Fibroblast of skin of abdomen (primary cell): ENCODE measurements around the gene NLGN1.

Experiments used
- DNase-seq: peaks from one replicate; pipeline ENCODE4 v3.0.0-alpha.2; 2013

The NLGN1 gene

GRCh38 chr3:173644086-173645082, 246.8 kb downstream of the NLGN1 start:
- no peak for DNase-seq

- DNase-seq, result peak; percentile 8
Observed at GRCh38 chr3:173650596-173650995, 253.1 kb downstream of the NLGN1 start.

- DNase-seq, result no peak
Observed at GRCh38 chr3:173652093-173652492, 254.5 kb downstream of the NLGN1 start.

- DNase-seq, result peak; percentile 9
Observed at GRCh38 chr3:173653781-173654180, 256.2 kb downstream of the NLGN1 start.

GRCh38 chr3:173659972-173660371, 262.4 kb downstream of the NLGN1 start:
- no peak for DNase-seq

GRCh38 chr3:173660645-173661299, 263.2 kb downstream of the NLGN1 start:
- peak; percentile 64 for DNase-seq

- DNase-seq, result peak; percentile 20
Observed at GRCh38 chr3:173663696-173664111, 266.2 kb downstream of the NLGN1 start.

DNA sequence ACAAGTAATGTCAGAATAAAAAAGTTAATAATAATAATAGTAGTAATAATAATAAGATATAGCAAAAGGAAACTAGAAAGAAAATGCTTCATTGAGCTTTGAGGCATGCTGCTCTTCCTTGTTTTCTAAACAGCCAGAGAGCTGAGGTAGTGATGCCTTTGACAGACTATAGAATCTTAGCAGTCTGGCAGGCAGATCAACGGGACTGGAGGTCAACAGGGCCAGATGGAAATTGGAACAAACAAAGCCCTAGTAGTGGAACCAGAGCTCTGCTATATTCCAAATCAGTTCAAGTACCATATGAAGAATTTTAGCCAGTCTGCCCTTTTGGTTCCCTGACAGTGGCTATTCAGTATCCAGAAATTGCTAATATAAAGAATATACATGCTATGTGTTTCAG, 278.6 kb downstream of the NLGN1 start:
- no peak for DNase-seq

DNA sequence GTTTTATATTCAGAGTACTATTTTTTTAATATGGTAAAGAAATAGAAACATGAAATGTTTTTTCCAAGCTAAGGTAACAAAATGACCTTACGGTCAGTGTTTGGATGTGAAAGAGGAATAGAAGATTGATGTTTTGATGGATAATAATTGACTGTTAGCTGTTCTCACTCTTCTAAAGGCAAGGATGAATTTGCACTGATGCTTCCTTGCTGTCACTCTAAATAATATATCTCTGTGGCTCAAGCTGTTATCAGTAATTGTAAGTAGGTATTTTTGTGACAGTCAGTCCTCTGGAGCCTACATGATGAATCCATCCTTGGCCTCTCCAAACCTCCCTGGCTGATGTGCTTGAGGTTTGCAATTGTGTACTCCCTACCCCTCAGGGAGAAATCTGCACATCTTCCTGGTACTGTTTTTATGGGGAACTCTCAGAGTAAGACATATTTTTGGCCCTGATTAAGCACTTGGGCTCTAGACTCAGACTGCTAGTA, 283.7 kb downstream of the NLGN1 start:
- DNase-seq, result no peak

GRCh38 chr3:173685456-173685855, 287.9 kb downstream of the NLGN1 start:
- no peak for DNase-seq

DNA sequence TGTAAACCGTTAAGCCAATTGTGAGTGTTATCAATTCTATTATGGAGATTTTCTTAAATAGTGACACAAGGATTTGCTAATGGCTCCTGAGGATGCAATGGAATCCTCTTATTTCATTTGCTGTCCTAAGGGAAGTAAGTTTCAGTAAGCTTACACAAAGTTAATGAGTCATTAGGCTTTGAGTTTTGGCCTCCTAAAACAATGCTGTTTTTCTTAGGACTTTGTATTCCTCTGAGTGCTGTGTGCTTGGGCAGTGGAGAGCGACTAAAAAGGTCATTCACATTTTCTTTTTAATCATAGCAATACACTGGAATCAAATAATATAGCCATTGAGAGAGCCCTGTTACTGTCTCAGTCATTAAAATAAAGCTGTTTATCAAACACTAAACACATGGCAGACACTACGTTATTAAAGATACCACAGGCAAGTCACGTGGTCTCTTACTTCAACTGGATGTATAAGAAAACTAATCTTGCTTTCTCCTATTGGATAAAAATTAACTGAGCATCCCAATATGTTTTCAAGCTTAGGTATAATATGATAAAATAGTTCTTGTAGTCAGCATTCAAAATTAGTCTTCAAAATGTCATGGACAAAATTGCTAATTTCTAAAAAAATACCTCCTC, 290.8 kb downstream of the NLGN1 start:
- no peak for DNase-seq

DNA sequence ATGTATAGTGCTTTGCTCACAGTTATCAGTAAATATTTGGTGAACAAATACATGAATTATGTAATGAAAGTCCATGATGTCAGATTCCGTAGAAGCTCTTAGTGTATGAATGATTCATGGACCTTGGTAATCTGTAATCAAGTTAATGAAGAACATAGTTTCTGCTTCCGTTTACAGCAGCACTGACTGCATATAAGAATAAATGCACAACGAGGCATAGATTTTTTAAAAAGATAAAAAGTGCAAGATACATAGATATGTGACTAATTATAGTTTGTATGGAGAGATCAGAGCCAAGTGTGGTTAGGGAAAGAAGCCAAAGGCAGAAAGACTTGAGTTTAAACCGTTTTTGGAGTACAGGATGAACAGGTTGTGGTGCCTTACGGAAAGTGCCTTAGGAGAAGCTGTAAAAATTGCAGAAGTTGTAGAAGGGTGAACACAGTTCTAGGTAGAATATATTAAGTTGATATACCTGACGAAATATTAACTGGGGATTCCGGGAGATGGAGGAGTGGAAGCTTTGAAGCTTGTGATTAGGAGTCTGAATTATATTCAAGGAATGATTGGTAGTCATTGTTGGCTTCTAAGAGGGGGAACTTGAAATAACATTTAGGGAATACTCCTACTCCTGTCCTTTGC, 293.1 kb downstream of the NLGN1 start:
- peak; percentile 37 for DNase-seq

DNA sequence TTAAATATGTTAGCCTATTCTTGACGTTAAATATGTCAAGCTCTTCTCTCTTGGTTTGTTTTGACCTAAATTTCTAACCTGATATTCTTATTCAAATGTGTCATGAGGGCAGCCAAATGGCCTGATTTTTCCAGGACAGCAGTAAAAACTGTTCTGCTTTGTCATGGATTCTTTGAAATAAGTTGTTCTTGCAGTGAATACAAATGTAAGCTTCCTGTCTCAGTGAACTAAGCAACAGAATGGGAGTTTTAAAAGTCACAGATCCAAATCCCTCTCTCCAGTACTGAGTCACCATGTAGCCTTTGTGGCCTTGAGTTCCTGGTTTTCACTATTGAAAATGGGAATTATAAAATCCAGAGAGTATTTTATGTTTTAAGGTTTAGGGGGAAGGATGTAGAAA, 301.8 kb downstream of the NLGN1 start:
- no peak for DNase-seq

- no peak for DNase-seq
Observed at GRCh38 chr3:173700336-173700735, 302.8 kb downstream of the NLGN1 start.

DNA sequence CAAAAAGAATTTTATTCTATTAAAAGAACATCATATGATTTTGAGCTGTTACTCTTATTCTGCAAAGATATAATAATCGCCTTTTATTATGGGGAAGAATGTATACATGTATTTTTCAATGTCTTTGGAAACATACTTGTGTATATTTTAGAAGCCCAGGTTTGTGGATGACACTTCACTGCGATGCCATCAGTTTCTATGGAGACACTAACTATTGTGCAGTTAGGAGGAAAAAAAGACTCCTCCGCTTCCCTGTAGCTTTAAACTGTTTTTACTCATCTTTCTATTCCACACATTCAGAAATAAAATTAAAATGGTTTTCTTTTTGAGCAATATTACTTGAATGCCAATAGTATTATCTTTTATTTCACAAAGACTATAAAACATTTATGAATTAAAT, 305.0 kb downstream of the NLGN1 start:
- no peak for DNase-seq

DNA sequence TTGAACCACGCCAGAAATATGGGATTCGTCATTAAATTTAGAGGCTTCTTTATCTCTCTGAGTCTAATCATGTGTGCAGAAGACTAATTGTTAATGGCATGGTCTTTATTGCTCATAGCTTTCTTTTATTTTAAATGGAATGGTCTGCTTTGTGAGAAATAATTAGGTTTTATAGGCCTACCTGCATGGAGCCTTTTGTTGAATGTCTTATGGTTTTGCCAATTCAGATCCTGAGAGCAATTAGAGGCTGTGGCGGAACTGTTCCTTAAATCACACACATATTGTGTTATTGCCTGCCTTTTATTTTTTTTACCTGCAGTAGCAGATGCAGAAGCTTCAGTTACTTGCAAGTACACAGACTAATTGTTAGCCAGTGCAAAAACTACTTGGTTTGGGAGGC, 306.2 kb downstream of the NLGN1 start:
- DNase-seq, result no peak

DNA sequence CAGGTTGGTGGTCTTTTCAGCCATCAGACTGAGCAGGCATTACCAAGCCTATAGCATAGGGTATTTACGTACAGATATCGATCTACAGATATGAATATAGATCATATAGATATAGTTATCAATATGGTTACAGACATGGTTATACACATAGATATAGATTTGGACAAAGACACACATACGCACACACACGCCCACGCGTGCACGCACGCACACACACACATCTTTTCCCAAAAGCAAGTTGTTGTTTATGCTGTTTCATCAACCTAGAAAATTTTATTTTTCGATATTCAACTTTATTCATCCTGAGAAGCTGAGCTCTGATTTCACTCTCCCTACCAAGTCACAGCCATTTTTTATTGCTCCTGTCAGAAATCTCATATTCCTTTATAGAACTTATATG, 309.1 kb downstream of the NLGN1 start:
- no peak for DNase-seq

DNA sequence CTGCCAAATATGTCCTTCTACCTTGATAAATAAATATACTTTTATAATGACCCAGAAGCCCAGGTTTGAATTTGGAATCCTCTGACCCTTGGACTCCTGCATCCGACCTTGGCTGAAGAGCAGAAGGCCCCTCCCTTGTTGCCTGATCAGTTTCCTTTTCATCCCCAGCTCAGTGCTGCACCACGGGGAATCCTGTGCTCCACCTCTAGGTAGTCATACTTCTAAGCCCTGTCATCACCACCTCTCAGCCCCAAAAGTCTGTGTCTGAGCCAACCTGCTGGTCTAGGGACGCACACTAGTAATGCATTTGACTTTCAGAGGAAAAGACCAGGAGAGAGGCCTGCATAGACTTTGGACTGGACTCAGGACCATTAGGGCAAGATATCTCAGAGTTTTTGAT, 310.6 kb downstream of the NLGN1 start:
- no peak for DNase-seq

DNA sequence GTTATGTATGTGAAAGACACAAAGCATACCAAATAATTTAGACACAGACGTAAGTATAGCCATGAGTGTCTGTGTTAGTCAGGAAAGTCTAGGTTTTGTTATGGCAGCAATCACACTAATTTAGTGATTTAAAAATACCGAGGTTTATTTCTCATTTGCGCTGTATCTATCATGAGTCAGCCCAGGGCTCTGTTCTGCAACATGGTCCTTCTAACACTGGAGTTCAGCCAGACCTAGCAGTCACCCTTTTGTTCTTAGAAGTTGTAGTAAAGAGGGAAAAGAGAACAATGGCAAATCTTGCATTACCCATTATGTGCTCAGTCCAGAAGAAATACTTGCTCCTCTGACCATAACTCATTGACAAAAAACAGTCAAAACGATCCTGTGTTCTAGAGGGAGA, 311.5 kb downstream of the NLGN1 start:
- DNase-seq, result peak; percentile 36

GRCh38 chr3:173711619-173712018, 314.1 kb downstream of the NLGN1 start:
- no peak for DNase-seq

DNA sequence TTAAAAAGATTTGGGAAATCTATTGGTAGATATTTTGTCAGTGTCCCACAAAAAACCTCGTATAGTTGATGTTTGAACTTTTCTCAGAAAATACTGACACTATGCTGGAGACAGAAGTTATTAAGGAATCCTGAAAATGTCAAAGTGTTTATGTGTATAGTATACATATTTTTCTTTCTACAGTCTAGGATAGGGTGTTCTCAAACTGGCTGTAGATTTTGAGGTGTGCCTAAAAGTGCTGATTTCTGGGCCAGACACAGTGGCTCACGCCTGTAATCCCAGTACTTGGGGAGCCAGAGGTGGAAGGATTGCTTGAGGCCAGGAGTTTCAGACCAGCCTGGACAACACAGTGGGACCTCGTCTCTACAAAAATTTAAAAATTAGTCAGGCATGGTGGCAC, 322.0 kb downstream of the NLGN1 start:
- no peak for DNase-seq

DNA sequence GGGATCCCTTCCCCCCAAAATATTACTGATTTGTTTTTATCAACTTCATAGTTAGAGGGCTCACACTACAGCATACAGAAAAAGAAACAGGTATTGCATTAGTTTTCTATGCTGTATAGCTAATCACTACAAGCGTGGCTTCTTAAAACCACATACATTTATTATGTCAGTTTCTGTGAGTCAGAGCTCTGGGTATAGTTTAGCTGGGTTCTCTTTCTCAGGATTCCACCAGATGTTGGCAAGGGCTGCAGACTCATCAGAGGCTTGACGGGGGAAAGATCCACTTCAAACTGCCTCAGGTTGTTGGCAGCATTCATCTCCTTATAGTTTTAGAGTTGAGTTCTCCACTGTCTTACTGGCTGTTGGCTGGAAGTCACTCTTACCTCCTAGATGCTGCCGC, 328.0 kb downstream of the NLGN1 start:
- peak; percentile 64 for DNase-seq

DNA sequence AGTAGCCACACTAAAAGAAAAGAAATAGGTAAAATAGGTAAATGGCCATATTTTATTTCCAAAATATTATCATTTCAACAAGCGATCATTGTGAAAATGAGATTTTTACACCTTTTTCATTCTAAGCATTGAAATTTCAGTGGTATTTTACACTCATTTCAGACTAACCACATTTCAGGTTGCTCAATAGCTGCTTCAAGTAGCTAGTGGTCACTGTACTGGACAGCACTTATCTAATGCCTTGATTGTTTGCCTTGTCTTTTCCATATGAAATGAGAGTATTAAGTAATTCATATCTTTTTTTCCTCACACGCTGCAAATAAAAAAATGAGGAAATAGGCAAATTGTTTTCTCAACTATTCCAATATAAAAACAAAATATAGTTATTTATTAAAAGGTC, 332.8 kb downstream of the NLGN1 start:
- no peak for DNase-seq
